OCI-LY1 (cell line): ENCODE results near the gene ERH.

Experiments
- EZH2 ChIP-seq: fragments of 200-600 bp; sonication (generic), shearing (Covaris generic); IDR thresholded peaks from 2 replicates; pipeline ENCODE4 v1.8.0; 2017; ENCODE audit warnings: borderline replicate concordance, mixed run types, mild to moderate bottlenecking, antibody characterized with exemption, low read length, moderate library complexity, mixed read lengths
- TF ChIP-seq, protein P1 (sequence below): fragments of 200-600 bp; sonication (generic), shearing (Covaris generic); IDR thresholded peaks from 2 replicates; pipeline ENCODE4 v1.5.1; 2017; ENCODE audit warnings: mild to moderate bottlenecking, antibody characterized with exemption, low read length, moderate library complexity, mixed read lengths

DNA sequence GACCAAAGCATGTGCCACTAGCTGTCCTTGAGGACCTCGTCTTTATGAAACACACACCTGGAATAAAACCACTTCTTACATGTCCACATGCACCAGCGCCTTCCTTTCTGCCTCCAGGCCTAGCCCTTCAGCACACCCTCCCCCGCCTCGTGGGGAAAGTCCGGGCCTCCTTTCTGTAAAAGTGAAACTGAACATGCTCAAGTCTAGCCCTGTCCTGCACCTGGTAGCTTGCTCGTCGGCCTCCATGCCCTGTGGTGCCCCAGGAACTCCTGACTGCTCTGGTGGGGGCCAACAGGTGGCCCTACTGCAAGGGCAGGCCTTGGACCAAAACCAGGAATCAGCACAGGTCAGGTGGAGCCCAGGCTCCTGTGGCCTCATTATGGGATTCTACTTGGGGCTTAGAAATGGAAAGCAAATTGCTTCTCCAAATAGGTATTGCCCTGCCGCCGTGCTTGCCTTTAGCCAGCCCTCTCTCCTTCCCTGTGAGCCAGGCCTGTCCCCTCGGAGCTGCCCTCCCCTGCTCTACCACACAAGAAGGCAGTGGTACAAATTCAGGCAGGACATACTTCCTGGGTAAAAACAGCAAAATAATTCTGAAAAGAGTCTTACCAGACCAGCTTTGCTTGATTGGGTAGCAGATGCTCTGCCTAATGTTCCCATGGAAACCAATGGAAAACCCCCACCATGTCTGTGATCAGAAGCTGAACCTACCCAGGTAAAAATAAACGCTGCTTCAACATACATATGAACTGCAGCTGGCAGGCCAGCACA is 43.5 kb downstream of the ERH start:
- TF ChIP-seq EZH2, result no peak
- TF ChIP-seq, protein P1, sequence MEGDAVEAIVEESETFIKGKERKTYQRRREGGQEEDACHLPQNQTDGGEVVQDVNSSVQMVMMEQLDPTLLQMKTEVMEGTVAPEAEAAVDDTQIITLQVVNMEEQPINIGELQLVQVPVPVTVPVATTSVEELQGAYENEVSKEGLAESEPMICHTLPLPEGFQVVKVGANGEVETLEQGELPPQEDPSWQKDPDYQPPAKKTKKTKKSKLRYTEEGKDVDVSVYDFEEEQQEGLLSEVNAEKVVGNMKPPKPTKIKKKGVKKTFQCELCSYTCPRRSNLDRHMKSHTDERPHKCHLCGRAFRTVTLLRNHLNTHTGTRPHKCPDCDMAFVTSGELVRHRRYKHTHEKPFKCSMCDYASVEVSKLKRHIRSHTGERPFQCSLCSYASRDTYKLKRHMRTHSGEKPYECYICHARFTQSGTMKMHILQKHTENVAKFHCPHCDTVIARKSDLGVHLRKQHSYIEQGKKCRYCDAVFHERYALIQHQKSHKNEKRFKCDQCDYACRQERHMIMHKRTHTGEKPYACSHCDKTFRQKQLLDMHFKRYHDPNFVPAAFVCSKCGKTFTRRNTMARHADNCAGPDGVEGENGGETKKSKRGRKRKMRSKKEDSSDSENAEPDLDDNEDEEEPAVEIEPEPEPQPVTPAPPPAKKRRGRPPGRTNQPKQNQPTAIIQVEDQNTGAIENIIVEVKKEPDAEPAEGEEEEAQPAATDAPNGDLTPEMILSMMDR, result no peak
